Mucosa of descending colon (tissue), 3 donors: Measurements from ENCODE around the gene TMEM233. TPM values are rescaled to one million over a fixed set of nuclear protein-coding genes. Genes with fewer than 3 reads are reported as not detected.

Experiments
- ATAC-seq: fragments of 200-7000 bp; cut with Tn5 transposase; one replicate; pipeline ENCODE4 v1.9.1; 2020; ENCODE audit warnings: mild to moderate bottlenecking, moderate library complexity
- DNase-seq, 3 donors: peaks; one replicate each; pipeline ENCODE4 v3.0.0-alpha.2; 2020
- H3K36me3 ChIP-seq: fragments of 200-600 bp; one replicate; pipeline ENCODE4 v1.8.0; 2021; ENCODE audit warnings: low read depth, mild to moderate bottlenecking
- H3K4me1 ChIP-seq: fragments of 200-600 bp; one replicate; pipeline ENCODE4 v1.8.0; 2021; ENCODE audit warnings: low read depth, mild to moderate bottlenecking
- H3K4me3 ChIP-seq: fragments of 200-600 bp; one replicate; pipeline ENCODE4 v1.8.0; 2021; ENCODE audit warnings: mild to moderate bottlenecking
- H3K9me3 ChIP-seq: fragments of 200-600 bp; one replicate; pipeline ENCODE4 v1.8.0; 2021; ENCODE audit warnings: mild to moderate bottlenecking
- CTCF ChIP-seq: fragments of 200-600 bp; IDR thresholded peaks from one replicate; pipeline ENCODE4 v1.8.0; 2022; ENCODE audit warnings: antibody characterized with exemption, mild to moderate bottlenecking
- intact Hi-C, 2 donors: fragments of 100-400 bp; cut with DNase I in 1 of 2; cut with micrococcal nuclease in 1 of 2; formaldehyde crosslinking; loops; one replicate each; pipeline versions ENCODE4 v1.11.0 to v1.11.1; 2022; cut with DNase I, micrococcal nuclease
- total RNA-seq, 3 donors: library from RNA; stranded (reverse); fragmentation: NEBNext Ultra II Directional in 2 of 3; extraction: Animal tissue kit (Norgen Biotek cat#: 25700) in 2 of 3; gene quantifications; one replicate each; pipeline versions ENCODE4 v1.2.1 to v1.2.4, GENCODE V29; 2021 to 2023
- donor health status: DM: no; HTN: no; CAD: no; lungs with moderate emphysema.
- donor health status: DM: no; HTN: no; CAD: no.
- donor health status: DM: no; HTN: yes; CAD: no.

TMEM233 gene
- total RNA-seq, 3 donors from 2014 or later: 0.27 to 0.63 TPM; not detected in 1

- Histone ChIP-seq H3K4me1 (peaks cover 3% of the 10 kb centered on the region), H3K36me3 (no peaks in the 10 kb centered on the region), H3K4me3 (no peak overlapping the region), H3K9me3 (no peaks in the 10 kb centered on the region)
- DNase-seq (no peak), ATAC-seq (no peak)
- intact Hi-C loops: no loop called here
- no peak for TF ChIP-seq CTCF
Observed at GRCh38 chr12:119598159-119598558, 4.6 kb downstream of the TMEM233 start.

GRCh38 chr12:119601877-119602733 lies 8.5 kb downstream of the TMEM233 start:
- DNase-seq (no peak), ATAC-seq (no peak)
- no peak overlapping the region for H3K4me3 ChIP-seq
- intact Hi-C loops: no loop called here
- TF ChIP-seq CTCF: no peak
- H3K9me3 ChIP-seq: no peaks in the 10 kb centered on the region
- no peaks in the 10 kb centered on the region for H3K4me1 ChIP-seq
- no peaks in the 10 kb centered on the region for H3K36me3 ChIP-seq

GRCh38 chr12:119602734-119603094 lies 9.1 kb downstream of the TMEM233 start:
- DNase-seq: no peak
- intact Hi-C loops: no loop called here
- H3K4me3 ChIP-seq: no peak overlapping the region
- H3K36me3 ChIP-seq: no peaks in the 10 kb centered on the region
- H3K9me3 ChIP-seq: no peaks in the 10 kb centered on the region
- no peak for ATAC-seq
- TF ChIP-seq CTCF: no peak
- H3K4me1 ChIP-seq: no peaks in the 10 kb centered on the region

GRCh38 chr12:119603767-119604166 lies 10.2 kb downstream of the TMEM233 start:
- H3K9me3 ChIP-seq: no peaks in the 10 kb centered on the region
- intact Hi-C loops: no loop called here
- TF ChIP-seq CTCF: no peak
- H3K36me3 ChIP-seq: no peaks in the 10 kb centered on the region
- no peak for ATAC-seq
- no peak for DNase-seq
- H3K4me1 ChIP-seq: no peaks in the 10 kb centered on the region
- no peak overlapping the region for H3K4me3 ChIP-seq

GRCh38 chr12:119609358-119609757 lies 15.8 kb downstream of the TMEM233 start:
- ATAC-seq: no peak
- no peak for DNase-seq
- intact Hi-C loops: no loop called here

More at GRCh38 chr12:119609358-119609757, 15.8 kb downstream of the TMEM233 start:
- no peak for TF ChIP-seq CTCF
- Histone ChIP-seq H3K36me3 (no peaks in the 10 kb centered on the region), H3K4me1 (no peaks in the 10 kb centered on the region), H3K9me3 (no peaks in the 10 kb centered on the region), H3K4me3 (no peak overlapping the region)
